Neutrophil (primary cell): Measurements from ENCODE around the gene MYO15B.

Source experiments
- H3K27ac ChIP-seq: fragments of 200-600 bp; sonication (generic); 2 replicates; pipeline ENCODE4 v1.5.1; 2016; ENCODE audit warnings: mild to moderate bottlenecking, moderate library complexity
- H3K27me3 ChIP-seq: fragments of 200-600 bp; sonication (generic); 2 replicates; pipeline ENCODE4 v1.6.0; 2016; ENCODE audit warnings: mild to moderate bottlenecking
- H3K36me3 ChIP-seq: fragments of 200-600 bp; sonication (generic); 2 replicates; pipeline ENCODE4 v1.5.1; 2017
- H3K4me1 ChIP-seq, 2 experiments: fragments of 200-600 bp in 1 of 2; sonication (generic) in 1 of 2; 1 replicate in 1 of 2; 2 replicates in 1 of 2; pipeline versions ENCODE4 v1.5.1 to v1.6.1; 2013 to 2016; ENCODE audit warnings: low read depth in 1 of 2, low read length in 1 of 2, mild to moderate bottlenecking in 1 of 2, moderate library complexity in 1 of 2; ENCODE audit not compliant: control insufficient read depth in 1 of 2, insufficient read depth in 1 of 2
- H3K4me3 ChIP-seq, 2 experiments: fragments of 200-600 bp in 1 of 2; sonication (generic) in 1 of 2; 1 replicate in 1 of 2; 2 replicates in 1 of 2; pipeline ENCODE4 v1.5.1; 2013 to 2016; ENCODE audit warnings: low read depth in 1 of 2, low read length in 1 of 2, mild to moderate bottlenecking in 1 of 2, moderate library complexity in 1 of 2
- H3K9me3 ChIP-seq: fragments of 200-600 bp; sonication (generic); 2 replicates; pipeline ENCODE4 v1.5.1; 2016
- CTCF ChIP-seq: fragments of 200-600 bp; sonication (generic); IDR thresholded peaks from 2 replicates; pipeline ENCODE4 v1.5.1; 2016; ENCODE audit warnings: antibody characterized with exemption

The MYO15B gene

GRCh38 chr17:75544250-75544649 is 43.4 kb upstream of the MYO15B start:
- H3K27ac ChIP-seq: no peak overlapping the region
- no peaks in the 10 kb centered on the region for H3K36me3 ChIP-seq
- H3K4me3 ChIP-seq: no peak overlapping the region
- no peaks in the 10 kb centered on the region for H3K4me1 ChIP-seq
- H3K27me3 ChIP-seq: no peaks in the 10 kb centered on the region
- TF ChIP-seq CTCF: no peak
- H3K9me3 ChIP-seq: no peaks in the 10 kb centered on the region

GRCh38 chr17:75546181-75546580 is 41.4 kb upstream of the MYO15B start:
- no peak overlapping the region for H3K4me3 ChIP-seq
- no peaks in the 10 kb centered on the region for H3K36me3 ChIP-seq
- no peaks in the 10 kb centered on the region for H3K4me1 ChIP-seq
- no peak for TF ChIP-seq CTCF
- no peaks in the 10 kb centered on the region for H3K9me3 ChIP-seq
- H3K27me3 ChIP-seq: no peaks in the 10 kb centered on the region
- no peak overlapping the region for H3K27ac ChIP-seq

GRCh38 chr17:75547091-75547490 is 40.5 kb upstream of the MYO15B start:
- no peaks in the 10 kb centered on the region for H3K9me3 ChIP-seq
- TF ChIP-seq CTCF: no peak
- H3K4me3 ChIP-seq: no peak overlapping the region
- H3K27ac ChIP-seq: no peak overlapping the region
- no peaks in the 10 kb centered on the region for H3K36me3 ChIP-seq
- no peaks in the 10 kb centered on the region for H3K27me3 ChIP-seq
- H3K4me1 ChIP-seq: no peaks in the 10 kb centered on the region

- H3K27ac ChIP-seq: no peak overlapping the region
- no peaks in the 10 kb centered on the region for H3K9me3 ChIP-seq
- TF ChIP-seq CTCF: no peak
- H3K4me3 ChIP-seq: no peak overlapping the region
- H3K36me3 ChIP-seq: no peaks in the 10 kb centered on the region
- no peaks in the 10 kb centered on the region for H3K4me1 ChIP-seq
- no peaks in the 10 kb centered on the region for H3K27me3 ChIP-seq
Measured at GRCh38 chr17:75548813-75549212, 38.8 kb upstream of the MYO15B start.

GRCh38 chr17:75549246-75550138 is 38.1 kb upstream of the MYO15B start:
- TF ChIP-seq CTCF: no peak
- H3K36me3 ChIP-seq: no peaks in the 10 kb centered on the region
- no peaks in the 10 kb centered on the region for H3K9me3 ChIP-seq
- H3K4me1 ChIP-seq: no peaks in the 10 kb centered on the region
- H3K27me3 ChIP-seq: no peaks in the 10 kb centered on the region
- H3K27ac ChIP-seq: no peak overlapping the region
- no peak overlapping the region for H3K4me3 ChIP-seq
